ENCODE results near the gene CEP350. TPM values are rescaled to one million over a fixed set of nuclear protein-coding genes. Genes with fewer than 3 reads are reported as not detected.

Gene CEP350
- total and polyA plus RNA-seq, 2 donors from 2014 or later, result 2.8 to 46.5 TPM

- H3K9ac ChIP-seq (ENCODE audit: low read length in 3 of 3), result no peak overlapping the region
- H3K27me3 ChIP-seq (ENCODE audit: control insufficient read depth, insufficient read depth, low read length), result no peaks in the 10 kb centered on the region
- TF ChIP-seq CTCF (IDR thresholded peaks at IDR 0.05; ENCODE audit: borderline replicate concordance, extremely low read depth, insufficient read depth), result no peak
- H3K9me3 ChIP-seq (ENCODE audit: control insufficient read depth in 2 of 3, insufficient read depth in 1 of 3, low read length in 3 of 3), result no peaks in the 10 kb centered on the region
- DNase-seq, result no peak
- H3K4me3 ChIP-seq (ENCODE audit: low read length in 3 of 3), result no peak overlapping the region
- FAIRE-seq, result no peak
- intact Hi-C loops (cut with DNase I), result no loop called here
- no peaks in the 10 kb centered on the region for H3K36me3 ChIP-seq (ENCODE audit: control insufficient read depth in 2 of 3, insufficient read depth in 3 of 3, low read length in 3 of 3)
- H3K4me1 ChIP-seq (ENCODE audit: control insufficient read depth in 2 of 3, insufficient read depth in 2 of 3, low read depth in 1 of 3, low read length in 3 of 3), result no peaks in the 10 kb centered on the region
- no peak overlapping the region for H3K27ac ChIP-seq (ENCODE audit: low read depth in 2 of 2, low read length in 2 of 2)
Measured at GRCh38 chr1:179937668-179938254, 16.8 kb upstream of the CEP350 start.

GRCh38 chr1:179938752-179939151 is 15.9 kb upstream of the CEP350 start:
- DNase-seq, result no peak
- Histone ChIP-seq H3K27ac (ENCODE audit: low read depth in 2 of 2, low read length in 2 of 2) (no peak overlapping the region), H3K9ac (ENCODE audit: low read length in 3 of 3) (no peak overlapping the region), H3K27me3 (ENCODE audit: control insufficient read depth, insufficient read depth, low read length) (no peaks in the 10 kb centered on the region), H3K9me3 (ENCODE audit: control insufficient read depth in 2 of 3, insufficient read depth in 1 of 3, low read length in 3 of 3) (no peaks in the 10 kb centered on the region), H3K36me3 (ENCODE audit: control insufficient read depth in 2 of 3, insufficient read depth in 3 of 3, low read length in 3 of 3) (no peaks in the 10 kb centered on the region), H3K4me1 (ENCODE audit: control insufficient read depth in 2 of 3, insufficient read depth in 2 of 3, low read depth in 1 of 3, low read length in 3 of 3) (no peaks in the 10 kb centered on the region), H3K4me3 (ENCODE audit: low read length in 3 of 3) (no peak overlapping the region)
- FAIRE-seq, result no peak
- intact Hi-C loops (cut with DNase I), result no loop called here
- TF ChIP-seq CTCF (IDR thresholded peaks at IDR 0.05; ENCODE audit: borderline replicate concordance, extremely low read depth, insufficient read depth), result no peak

DNA sequence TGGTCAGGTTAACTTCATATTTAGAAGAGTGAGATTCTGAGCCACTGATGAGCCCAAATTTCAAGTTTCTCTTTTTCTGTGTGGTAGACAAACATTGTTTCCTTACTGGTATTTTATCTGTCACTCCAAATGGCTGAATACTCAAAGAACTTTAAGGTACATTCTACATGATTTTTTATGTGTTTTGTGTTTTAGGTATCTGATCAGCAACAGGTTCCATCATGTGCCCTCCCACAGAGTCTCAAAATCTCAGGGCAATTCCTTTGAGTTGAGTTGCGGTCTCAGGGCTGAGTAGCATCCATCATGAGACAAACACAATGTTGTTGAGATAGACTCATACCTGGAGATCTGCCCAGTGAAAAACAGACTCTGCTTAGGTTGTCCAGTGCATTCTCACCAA is 14.7 kb upstream of the CEP350 start:
- intact Hi-C loops (cut with DNase I), result no loop called here
- H3K9me3 ChIP-seq (ENCODE audit: control insufficient read depth in 2 of 3, insufficient read depth in 1 of 3, low read length in 3 of 3), result no peaks in the 10 kb centered on the region

More for the DNA sequence above, 14.7 kb upstream of the CEP350 start:
- FAIRE-seq (no peak), DNase-seq (no peak)
- Histone ChIP-seq H3K27me3 (ENCODE audit: control insufficient read depth, insufficient read depth, low read length) (no peaks in the 10 kb centered on the region), H3K36me3 (ENCODE audit: control insufficient read depth in 2 of 3, insufficient read depth in 3 of 3, low read length in 3 of 3) (no peaks in the 10 kb centered on the region), H3K27ac (ENCODE audit: low read depth in 2 of 2, low read length in 2 of 2) (no peak overlapping the region), H3K4me3 (ENCODE audit: low read length in 3 of 3) (no peak overlapping the region), H3K9ac (ENCODE audit: low read length in 3 of 3) (no peak overlapping the region), H3K4me1 (ENCODE audit: control insufficient read depth in 2 of 3, insufficient read depth in 2 of 3, low read depth in 1 of 3, low read length in 3 of 3) (no peaks in the 10 kb centered on the region)
- no peak for TF ChIP-seq CTCF (IDR thresholded peaks at IDR 0.05; ENCODE audit: borderline replicate concordance, extremely low read depth, insufficient read depth)

Measured in kidney (tissue), 14 donors.